ENCODE results near the gene AKAP5.
A peak's percentile ranks its signal among the peaks of the same experiment; 100 is the strongest.

AKAP5 gene

DNA sequence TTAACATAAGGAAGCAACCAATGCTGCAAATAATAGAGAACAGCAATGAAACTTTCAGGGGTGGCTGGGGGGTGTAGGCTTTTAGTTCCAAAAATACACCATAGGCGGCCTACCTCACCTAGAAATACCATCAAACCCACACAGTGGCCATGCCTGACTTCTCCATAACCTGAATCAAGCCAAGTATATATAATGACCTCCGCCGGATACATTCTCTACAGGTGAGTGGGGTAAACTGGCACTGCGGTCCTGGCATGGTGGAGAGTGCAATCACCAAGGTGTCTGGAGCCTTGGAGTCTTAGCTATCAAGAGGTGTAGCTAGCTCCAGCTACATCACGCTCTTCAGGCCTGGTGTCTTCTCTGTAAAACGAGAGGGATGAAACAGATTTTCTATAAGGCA, 37.2 kb downstream of the AKAP5 start:
- H3K4me3 ChIP-seq: peak overlapping the region; percentile 91
- no peak for DNase-seq (ENCODE audit: low spot score)
- peak overlapping the region; percentile 99 to 100 for H3K27ac ChIP-seq
- TF ChIP-seq CTCF (IDR thresholded peaks at IDR 0.05): no peak

DNA sequence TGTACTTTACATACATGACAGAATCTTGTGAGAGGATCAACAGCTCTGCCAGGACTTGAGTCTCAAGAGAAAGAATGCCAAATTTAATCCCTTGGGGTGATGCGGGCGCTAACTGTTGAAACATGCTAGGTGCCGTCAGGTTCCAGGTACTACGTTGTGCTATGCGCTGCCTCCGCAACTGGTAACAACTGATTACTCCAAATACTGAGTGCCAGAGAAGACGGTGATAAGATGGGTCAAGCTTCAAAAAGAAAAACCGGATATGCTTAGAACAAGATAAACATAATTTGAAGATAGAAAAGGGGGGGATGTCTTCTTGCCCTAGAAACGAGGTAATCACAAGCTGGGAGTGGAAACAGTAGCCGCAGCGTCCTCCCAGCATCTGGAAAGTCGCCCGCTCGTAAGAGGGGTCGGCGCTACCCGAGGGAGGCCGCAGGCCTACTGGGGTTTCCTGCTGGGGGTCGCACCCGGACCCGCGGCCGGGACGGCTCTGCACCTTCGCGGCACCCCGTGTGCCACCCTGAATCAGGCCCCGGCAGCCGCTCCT, 37.7 kb downstream of the AKAP5 start:
- Histone ChIP-seq H3K27ac (peak overlapping the region; percentile 99 to 100), H3K4me3 (peak overlapping the region; percentile 91)
- no peak for TF ChIP-seq CTCF (IDR thresholded peaks at IDR 0.05)
- DNase-seq (ENCODE audit: low spot score): peak; percentile 73

- peak within 1 kb of the TSS; percentile 91 for H3K4me3 ChIP-seq
- TF ChIP-seq CTCF (IDR thresholded peaks at IDR 0.05): no peak
- peak; percentile 96 for DNase-seq (ENCODE audit: low spot score)
- peak within 1 kb of the TSS; percentile 99 to 100 for H3K27ac ChIP-seq
Measured at GRCh38 chr14:64503434-64504309, 38.4 kb downstream of the AKAP5 start, which contains the start of gene ZBTB25. TSS of gene ZBTB25 (minus strand) at chr14:64503838. CDS start at chr14:64490533, 13,305 bp downstream.

- peak within 1 kb of the TSS; percentile 91 for H3K4me3 ChIP-seq
- TF ChIP-seq CTCF (IDR thresholded peaks at IDR 0.05): no peak
- DNase-seq (ENCODE audit: low spot score): peak; percentile 95
- peak within 1 kb of the TSS; percentile 99 to 100 for H3K27ac ChIP-seq
Measured at GRCh38 chr14:64504310-64504896, 39.1 kb downstream of the AKAP5 start, which contains the start of gene ZBTB1. TSS of gene ZBTB1 (plus strand) at chr14:64504770. CDS start at chr14:64521505, 16,735 bp downstream.

GRCh38 chr14:64504897-64505794, 39.8 kb downstream of the AKAP5 start:
- Histone ChIP-seq H3K27ac (peak overlapping the region; percentile 99 to 100), H3K4me3 (peak overlapping the region; percentile 91)
- peak; percentile 90 for DNase-seq (ENCODE audit: low spot score)
- no peak for TF ChIP-seq CTCF (IDR thresholded peaks at IDR 0.05)

- TF ChIP-seq CTCF (IDR thresholded peaks at IDR 0.05): no peak
- Histone ChIP-seq H3K4me3 (peak overlapping the region; percentile 91), H3K27ac (peak overlapping the region in 1 of 2 donors; percentile 18)
- no peak for DNase-seq (ENCODE audit: low spot score)
Measured at GRCh38 chr14:64506721-64507120, 41.4 kb downstream of the AKAP5 start.
